GM12891 (cell line): ENCODE data around the gene IMMP2L.

ENCODE experiments used
- PAX5 ChIP-seq: IDR thresholded peaks from 2 replicates; pipeline ENCODE4 v1.6.1; 2011; ENCODE audit warnings: low read length, moderate library complexity, mild to moderate bottlenecking; ENCODE audit not compliant: insufficient read depth, severe bottlenecking
- POLR2A ChIP-seq: IDR thresholded peaks from 2 replicates; pipeline ENCODE4 v1.6.1; 2011; ENCODE audit warnings: low read depth, low read length, control low read depth
- POLR2AphosphoS5 ChIP-seq: IDR thresholded peaks from 2 replicates; pipeline ENCODE4 v1.6.1; 2011; ENCODE audit warnings: low read depth, low read length, control low read depth
- POU2F2 ChIP-seq: IDR thresholded peaks from 2 replicates; pipeline ENCODE4 v1.6.1; 2011; ENCODE audit warnings: low read depth, mild to moderate bottlenecking, control low read depth, low read length, moderate library complexity
- TAF1 ChIP-seq: IDR thresholded peaks from 2 replicates; pipeline ENCODE4 v1.6.1; 2011; ENCODE audit warnings: low read depth, low read length, control low read depth

- TF ChIP-seq POLR2AphosphoS5 (no peak), TAF1 (no peak), POLR2A (no peak), POU2F2 (no peak), PAX5 (no peak)
These were observed 889.1 kb downstream of the IMMP2L start for GRCh38 chr7:110673148-110673547.
